ENCODE data around the gene DST.

DNA sequence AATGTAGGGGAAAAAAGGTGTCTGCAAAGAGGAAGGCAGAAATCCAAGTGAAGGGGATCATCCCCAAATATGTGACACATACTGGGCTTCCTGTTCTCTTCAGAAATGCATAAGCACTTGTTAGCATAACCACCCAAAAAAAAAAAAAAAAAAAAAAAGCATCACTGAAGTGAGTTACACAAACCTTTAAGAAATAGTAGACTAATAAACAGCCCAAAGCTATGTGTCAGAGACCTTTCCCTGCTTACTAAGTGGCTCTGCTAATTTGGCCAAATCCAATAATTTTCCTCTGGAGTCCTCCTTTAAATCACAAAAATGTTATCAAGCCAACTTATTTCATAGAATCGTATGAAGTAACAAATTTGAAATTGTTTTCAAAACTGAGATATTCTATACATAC, 7.5 kb upstream of the DST start:
- TF ChIP-seq, protein P1, sequence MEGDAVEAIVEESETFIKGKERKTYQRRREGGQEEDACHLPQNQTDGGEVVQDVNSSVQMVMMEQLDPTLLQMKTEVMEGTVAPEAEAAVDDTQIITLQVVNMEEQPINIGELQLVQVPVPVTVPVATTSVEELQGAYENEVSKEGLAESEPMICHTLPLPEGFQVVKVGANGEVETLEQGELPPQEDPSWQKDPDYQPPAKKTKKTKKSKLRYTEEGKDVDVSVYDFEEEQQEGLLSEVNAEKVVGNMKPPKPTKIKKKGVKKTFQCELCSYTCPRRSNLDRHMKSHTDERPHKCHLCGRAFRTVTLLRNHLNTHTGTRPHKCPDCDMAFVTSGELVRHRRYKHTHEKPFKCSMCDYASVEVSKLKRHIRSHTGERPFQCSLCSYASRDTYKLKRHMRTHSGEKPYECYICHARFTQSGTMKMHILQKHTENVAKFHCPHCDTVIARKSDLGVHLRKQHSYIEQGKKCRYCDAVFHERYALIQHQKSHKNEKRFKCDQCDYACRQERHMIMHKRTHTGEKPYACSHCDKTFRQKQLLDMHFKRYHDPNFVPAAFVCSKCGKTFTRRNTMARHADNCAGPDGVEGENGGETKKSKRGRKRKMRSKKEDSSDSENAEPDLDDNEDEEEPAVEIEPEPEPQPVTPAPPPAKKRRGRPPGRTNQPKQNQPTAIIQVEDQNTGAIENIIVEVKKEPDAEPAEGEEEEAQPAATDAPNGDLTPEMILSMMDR (IDR thresholded peaks at IDR 0.05; ENCODE audit: poor library complexity) = no peak
- no peak for TF ChIP-seq EZH2phosphoT487 (IDR thresholded peaks at IDR 0.05; ENCODE audit: low read depth, severe bottlenecking, unreplicated experiment)

All from hepatocyte (in vitro differentiated cells).